Middle frontal gyrus (tissue), 1 donor: ENCODE data around the gene STARD3.

ENCODE experiments used
- DNase-seq: peaks from one replicate; pipeline ENCODE4 v3.0.0-alpha.2; 2015; ENCODE audit warnings: low spot score; ENCODE audit errors: extremely low spot score

The STARD3 gene

GRCh38 chr17:39634384-39634871 is 2.5 kb upstream of the STARD3 start:
- DNase-seq, result no peak

GRCh38 chr17:39635614-39636176 is 1.2 kb upstream of the STARD3 start:
- no peak for DNase-seq

GRCh38 chr17:39636587-39636926 is 387 bp upstream of the STARD3 start:
- DNase-seq, result no peak

- DNase-seq, result no peak
Measured at GRCh38 chr17:39638317-39638716, 1.4 kb downstream of the STARD3 start.

GRCh38 chr17:39639043-39639442 is 2.1 kb downstream of the STARD3 start:
- no peak for DNase-seq

- no peak for DNase-seq
Measured at GRCh38 chr17:39639566-39640458, 2.9 kb downstream of the STARD3 start.

- no peak for DNase-seq
Measured at GRCh38 chr17:39640591-39641031, 3.7 kb downstream of the STARD3 start.

GRCh38 chr17:39641097-39641496 is 4.2 kb downstream of the STARD3 start:
- DNase-seq, result no peak

GRCh38 chr17:39641883-39642282 is 4.9 kb downstream of the STARD3 start:
- no peak for DNase-seq

GRCh38 chr17:39642291-39643074 is 5.5 kb downstream of the STARD3 start:
- DNase-seq, result no peak

GRCh38 chr17:39643271-39643670 is 6.3 kb downstream of the STARD3 start:
- no peak for DNase-seq

- DNase-seq, result no peak
Measured at GRCh38 chr17:39647256-39647655, 10.3 kb downstream of the STARD3 start.

GRCh38 chr17:39648616-39649366 is 11.8 kb downstream of the STARD3 start:
- DNase-seq, result no peak

- DNase-seq, result no peak
Measured at GRCh38 chr17:39650121-39650579, 13.2 kb downstream of the STARD3 start.

GRCh38 chr17:39651923-39652586 is 15.1 kb downstream of the STARD3 start:
- no peak for DNase-seq

- peak; percentile 40 for DNase-seq
Measured at GRCh38 chr17:39652587-39653315, 15.8 kb downstream of the STARD3 start.

- no peak for DNase-seq
Measured at GRCh38 chr17:39653316-39653661, 16.3 kb downstream of the STARD3 start.

- DNase-seq, result no peak
Measured at GRCh38 chr17:39653662-39654331, 16.9 kb downstream of the STARD3 start.

GRCh38 chr17:39655105-39655504 is 18.2 kb downstream of the STARD3 start:
- DNase-seq, result no peak
